Activated T-cell treated with anti-CD3 and anti-CD28 coated beads for 1 hour (primary cell): ENCODE data around the gene TCFL5.

Experiments
- DNase-seq: peaks from one replicate; pipeline ENCODE4 v3.0.0-alpha.2; 2020; ENCODE audit warnings: low read depth

Gene TCFL5

GRCh38 chr20:62879275-62880146 is 17.9 kb upstream of the TCFL5 start:
- no peak for DNase-seq

- DNase-seq, result no peak
These were observed 16.8 kb upstream of the TCFL5 start for GRCh38 chr20:62878244-62879038.

GRCh38 chr20:62876902-62877816 is 15.5 kb upstream of the TCFL5 start:
- no peak for DNase-seq

GRCh38 chr20:62876501-62876901 is 14.9 kb upstream of the TCFL5 start:
- no peak for DNase-seq

GRCh38 chr20:62875419-62876361 is 14.1 kb upstream of the TCFL5 start:
- DNase-seq, result no peak

GRCh38 chr20:62874964-62875344 is 13.3 kb upstream of the TCFL5 start:
- DNase-seq, result no peak

- peak; percentile 14 for DNase-seq
These were observed 12.0 kb upstream of the TCFL5 start for GRCh38 chr20:62873681-62874031.

- DNase-seq, result no peak
These were observed 11.7 kb upstream of the TCFL5 start for GRCh38 chr20:62873280-62873679.

GRCh38 chr20:62872862-62873261 is 11.2 kb upstream of the TCFL5 start:
- no peak for DNase-seq

- no peak for DNase-seq
These were observed 10.7 kb upstream of the TCFL5 start for GRCh38 chr20:62872184-62872847.

- DNase-seq, result no peak
These were observed 2.6 kb upstream of the TCFL5 start for GRCh38 chr20:62864207-62864606.

GRCh38 chr20:62860924-62861691 is 514 bp downstream of the TCFL5 start:
- peak; percentile 23 for DNase-seq

- DNase-seq, result no peak
These were observed 1.2 kb downstream of the TCFL5 start for GRCh38 chr20:62860391-62860923.

GRCh38 chr20:62859721-62860120 is 1.9 kb downstream of the TCFL5 start:
- no peak for DNase-seq

- no peak for DNase-seq
These were observed 3.4 kb downstream of the TCFL5 start for GRCh38 chr20:62858058-62858830.

- no peak for DNase-seq
These were observed 4.5 kb downstream of the TCFL5 start for GRCh38 chr20:62856931-62857619.

GRCh38 chr20:62855120-62855519 is 6.5 kb downstream of the TCFL5 start:
- no peak for DNase-seq

- DNase-seq, result no peak
These were observed 7.5 kb downstream of the TCFL5 start for GRCh38 chr20:62854121-62854520.
